ENCODE data around the gene GRK5. TPM values are rescaled to one million over a fixed set of nuclear protein-coding genes. Genes with fewer than 3 reads are reported as not detected.

Gene GRK5
- total RNA-seq, 1 experiment from 2014 or later = 1.2 TPM

DNA sequence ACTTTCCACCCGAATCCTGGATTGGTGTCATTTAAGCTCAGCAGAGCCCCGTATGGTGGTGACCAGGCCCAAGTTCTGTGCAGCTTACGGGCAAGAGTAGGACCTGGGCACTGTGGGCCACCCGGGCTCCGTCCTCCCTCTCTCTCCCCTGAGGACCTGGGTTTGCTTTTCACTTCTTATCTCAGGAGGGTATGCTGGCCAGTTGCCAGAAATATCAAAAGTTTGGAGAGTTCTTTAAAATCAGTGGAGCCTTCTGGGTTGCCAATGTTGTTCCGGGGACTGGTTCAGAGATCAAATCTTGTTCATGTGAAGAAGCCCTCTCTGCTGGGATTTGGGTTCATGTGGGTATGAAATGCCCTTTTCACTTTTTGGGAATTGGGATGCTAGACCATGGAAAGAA, 145.4 kb downstream of the GRK5 start:
- no CpG with 5 or more reads among the region's 6 CpGs for WGBS (ENCODE audit: extremely low coverage, insufficient read length, low lambda C conversion rate)

More for the DNA sequence above, 145.4 kb downstream of the GRK5 start:
- H3K9ac ChIP-seq (ENCODE audit: extremely low read depth, insufficient read length, low read length) = no peak overlapping the region
- H3K18ac ChIP-seq (ENCODE audit: insufficient read length, low read depth, low read length) = no peak overlapping the region
- no peak overlapping the region for H2BK15ac ChIP-seq (ENCODE audit: low read depth, low read length)
- H2AK5ac ChIP-seq (ENCODE audit: insufficient read length, low read length) = no peak overlapping the region
- H3K27me3 Mint-ChIP-seq (ENCODE audit: low read depth) = peaks cover 2% of the 10 kb centered on the region
- no peak overlapping the region for H3K27ac Mint-ChIP-seq
- no peaks in the 10 kb centered on the region for H3K79me2 ChIP-seq (ENCODE audit: insufficient read depth, low read length)
- no peak overlapping the region for H4K8ac ChIP-seq (replicated peaks; ENCODE audit: insufficient read length, low read depth, low read length)
- H4K20me1 ChIP-seq (ENCODE audit: control insufficient read depth, insufficient read depth, insufficient read length) = no peaks in the 10 kb centered on the region
- H2BK5ac ChIP-seq (ENCODE audit: insufficient read length, low read length) = no peak overlapping the region
- TF ChIP-seq, protein P1, sequence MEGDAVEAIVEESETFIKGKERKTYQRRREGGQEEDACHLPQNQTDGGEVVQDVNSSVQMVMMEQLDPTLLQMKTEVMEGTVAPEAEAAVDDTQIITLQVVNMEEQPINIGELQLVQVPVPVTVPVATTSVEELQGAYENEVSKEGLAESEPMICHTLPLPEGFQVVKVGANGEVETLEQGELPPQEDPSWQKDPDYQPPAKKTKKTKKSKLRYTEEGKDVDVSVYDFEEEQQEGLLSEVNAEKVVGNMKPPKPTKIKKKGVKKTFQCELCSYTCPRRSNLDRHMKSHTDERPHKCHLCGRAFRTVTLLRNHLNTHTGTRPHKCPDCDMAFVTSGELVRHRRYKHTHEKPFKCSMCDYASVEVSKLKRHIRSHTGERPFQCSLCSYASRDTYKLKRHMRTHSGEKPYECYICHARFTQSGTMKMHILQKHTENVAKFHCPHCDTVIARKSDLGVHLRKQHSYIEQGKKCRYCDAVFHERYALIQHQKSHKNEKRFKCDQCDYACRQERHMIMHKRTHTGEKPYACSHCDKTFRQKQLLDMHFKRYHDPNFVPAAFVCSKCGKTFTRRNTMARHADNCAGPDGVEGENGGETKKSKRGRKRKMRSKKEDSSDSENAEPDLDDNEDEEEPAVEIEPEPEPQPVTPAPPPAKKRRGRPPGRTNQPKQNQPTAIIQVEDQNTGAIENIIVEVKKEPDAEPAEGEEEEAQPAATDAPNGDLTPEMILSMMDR (conservative IDR thresholded peaks at IDR 0.05) = no peak
- H3K23me2 ChIP-seq (ENCODE audit: insufficient read length, low read depth, low read length, poor library complexity, severe bottlenecking) = no peaks in the 10 kb centered on the region
- H3K4me1 ChIP-seq (ENCODE audit: insufficient read depth, low read length) = no peaks in the 10 kb centered on the region
- no peaks in the 10 kb centered on the region for H3K79me1 ChIP-seq (ENCODE audit: insufficient read depth, low read depth, low read length, poor library complexity, severe bottlenecking)
- H3K23ac ChIP-seq (ENCODE audit: insufficient read length, low read depth, low read length) = no peak overlapping the region
- H4K91ac ChIP-seq (ENCODE audit: insufficient read length, low read depth, low read length) = no peak overlapping the region
- H2BK12ac ChIP-seq (ENCODE audit: insufficient read length, low read depth, low read length) = no peak overlapping the region
- no peak overlapping the region for H3T11ph ChIP-seq (ENCODE audit: low read length)
- H3K4me2 ChIP-seq (ENCODE audit: insufficient read depth, insufficient read length, low read length) = no peak overlapping the region
- H2AFZ ChIP-seq (ENCODE audit: low read length) = no peak overlapping the region
- H2BK120ac ChIP-seq (ENCODE audit: low read depth, low read length, poor library complexity, severe bottlenecking) = no peak overlapping the region
- H3K36me3 Mint-ChIP-seq (ENCODE audit: insufficient read depth in 1 of 3, low read depth in 3 of 3) = peaks cover 8 to 14% (median 11%) of the 10 kb centered on the region in 3 experiments; a peak in 5 of 7 replicates
- DNase-seq = no peak
- H3K27me3 ChIP-seq (ENCODE audit: insufficient read depth, low read length) = no peaks in the 10 kb centered on the region
- H3K4ac ChIP-seq (ENCODE audit: low read depth, low read length) = no peak overlapping the region
- no peak overlapping the region for H4K5ac ChIP-seq (ENCODE audit: insufficient read length, low read depth, low read length)
- H3K4me1 Mint-ChIP-seq = peaks cover 3 to 4% of the 10 kb centered on the region in 2 experiments; a peak in 2 of 4 replicates
- H3K9me3 ChIP-seq (ENCODE audit: control insufficient read depth, low read depth, low read length) = peaks cover 9% of the 10 kb centered on the region
- H3K27ac ChIP-seq (ENCODE audit: insufficient read length, low read depth, low read length) = no peak overlapping the region
- H3K56ac ChIP-seq (ENCODE audit: insufficient read length, low read depth, low read length) = no peak overlapping the region
- H2BK20ac ChIP-seq (ENCODE audit: low read depth, low read length, poor library complexity, severe bottlenecking) = no peak overlapping the region
- H3K4me3 Mint-ChIP-seq = no peak overlapping the region
- H3K9me3 Mint-ChIP-seq = peaks cover 22 to 28% of the 10 kb centered on the region in 2 experiments
- H3K14ac ChIP-seq (ENCODE audit: insufficient read depth, low read length) = no peak overlapping the region

Measured in H9 (cell line).